Endothelial cell of umbilical vein (primary cell): ENCODE measurements around the gene IL22. TPM values are rescaled to one million over a fixed set of nuclear protein-coding genes. Genes with fewer than 3 reads are reported as not detected.

Source experiments
- BruUV-seq: library from RNA; stranded (reverse); fragments of 400-500 nt; replicated peaks from 2 replicates; lab custom pipeline; 2021; lab: Mats Ljungman, UMichigan
- CTCF ChIA-PET: fragments of 300-600, 350-600 bp; sonication (Branson Sonifier 250); formaldehyde crosslinking; loops from one replicate; lab custom pipeline; 2021; ENCODE audit warnings: antibody characterized with exemption, inconsistent platforms; lab: Charles Lee
- POLR2A ChIA-PET: fragments of 300-600, 350-600 bp; sonication (Branson Sonifier 250); formaldehyde crosslinking; loops from one replicate; lab custom pipeline; 2021; ENCODE audit warnings: antibody characterized with exemption, inconsistent platforms; lab: Charles Lee
- DNase-seq: peaks from one replicate; pipeline ENCODE4 v3.0.0-alpha.2; 2011; ENCODE audit warnings: low read depth, low spot score
- FAIRE-seq: peaks from 2 replicates; lab custom pipeline; 2011; peaks lifted over from hg19 to GRCh38; lab: Jason Lieb, UNC
- H2AFZ ChIP-seq: 2 replicates; pipeline ENCODE4 v1.6.0; 2012; ENCODE audit warnings: low read depth, low read length, control low read depth, inconsistent platforms
- H3K27ac ChIP-seq: 2 replicates; pipeline ENCODE4 v1.5.1; 2011; ENCODE audit warnings: low read depth, mild to moderate bottlenecking, control low read depth, low read length, moderate library complexity; ENCODE audit not compliant: insufficient read depth
- H3K27me3 ChIP-seq, 2 experiments: 2 replicates each; pipeline versions ENCODE4 v1.6.0 to v1.6.1; 2011; ENCODE audit warnings: low read length in 2 of 2, mixed read lengths in 1 of 2; ENCODE audit not compliant: control insufficient read depth in 2 of 2, insufficient read depth in 2 of 2
- H3K36me3 ChIP-seq, 2 experiments: 2 replicates in 1 of 2; 3 replicates in 1 of 2; pipeline ENCODE4 v1.5.1; 2011; ENCODE audit warnings: low read length in 2 of 2, mild to moderate bottlenecking in 1 of 2, moderate library complexity in 1 of 2; ENCODE audit not compliant: control insufficient read depth in 2 of 2, insufficient read depth in 2 of 2; ENCODE audit errors: extremely low read depth in 1 of 2
- H3K4me1 ChIP-seq: 3 replicates; pipeline ENCODE4 v1.5.1; 2011; ENCODE audit warnings: mild to moderate bottlenecking, low read length; ENCODE audit not compliant: control insufficient read depth, insufficient read depth; ENCODE audit errors: extremely low read depth
- H3K4me2 ChIP-seq: 2 replicates; pipeline ENCODE4 v1.6.1; 2011; ENCODE audit warnings: low read length, control low read depth, mixed read lengths; ENCODE audit not compliant: insufficient read depth
- H3K4me3 ChIP-seq, 3 experiments: fragments of 200-600 bp in 1 of 3; sonication (generic), shearing (Covaris generic) in 1 of 3; replicated peaks in 1 of 3; 2 replicates each; pipeline ENCODE4 v1.5.1; 2011 to 2016; ENCODE audit warnings: control low read depth in 3 of 3, low read length in 3 of 3, mild to moderate bottlenecking in 2 of 3, inconsistent platforms in 1 of 3, low read depth in 1 of 3, moderate library complexity in 1 of 3; ENCODE audit not compliant: insufficient read depth in 1 of 3
- H3K79me2 ChIP-seq: 2 replicates; pipeline ENCODE4 v1.6.0; 2012; ENCODE audit warnings: low read length, inconsistent platforms; ENCODE audit not compliant: control insufficient read depth, insufficient read depth
- H3K9ac ChIP-seq: replicated peaks from 2 replicates; pipeline ENCODE3; 2011; ENCODE audit warnings: low read length, control low read depth; ENCODE audit not compliant: insufficient read depth; ENCODE audit errors: extremely low read depth
- H3K9me1 ChIP-seq: replicated peaks from 3 replicates; pipeline ENCODE4 v1.6.0; 2011; ENCODE audit warnings: mild to moderate bottlenecking, low read length; ENCODE audit not compliant: control insufficient read depth, insufficient read depth; ENCODE audit errors: extremely low read depth
- H3K9me3 ChIP-seq: replicated peaks from 2 replicates; pipeline ENCODE4 v1.5.1; 2012; ENCODE audit warnings: low read length, inconsistent platforms; ENCODE audit not compliant: control insufficient read depth, insufficient read depth
- H4K20me1 ChIP-seq: replicated peaks from 2 replicates; pipeline ENCODE3; 2011; ENCODE audit warnings: mild to moderate bottlenecking, low read length; ENCODE audit not compliant: control insufficient read depth, insufficient read depth; ENCODE audit errors: extremely low read depth
- CTCF ChIP-seq, 2 donors: IDR thresholded peaks; 1 replicate in 1 of 2; 2 replicates in 1 of 2; pipeline ENCODE4 v1.5.1; 2011; ENCODE audit warnings: low read length in 2 of 2, mild to moderate bottlenecking in 2 of 2, moderate library complexity in 2 of 2, control low read depth in 1 of 2, inconsistent platforms in 1 of 2, low read depth in 1 of 2; ENCODE audit not compliant: insufficient read depth in 1 of 2; ENCODE audit errors: extremely low read depth in 1 of 2
- EZH2 ChIP-seq: IDR thresholded peaks from 2 replicates; pipeline ENCODE4 v1.6.1; 2012; ENCODE audit warnings: borderline replicate concordance, low read depth, mild to moderate bottlenecking, moderate library complexity, low read length, inconsistent platforms; ENCODE audit not compliant: severe bottlenecking
- FOS ChIP-seq: IDR thresholded peaks from 2 replicates; pipeline ENCODE4 v1.6.1; 2011; ENCODE audit warnings: mild to moderate bottlenecking, low read length, moderate library complexity, borderline replicate concordance; ENCODE audit not compliant: insufficient read depth
- GATA2 ChIP-seq: IDR thresholded peaks from 2 replicates; pipeline ENCODE4 v1.7.0; 2011; ENCODE audit warnings: low read depth, mild to moderate bottlenecking, moderate library complexity, mixed read lengths, low read length; ENCODE audit not compliant: insufficient read length, insufficient read depth
- JUN ChIP-seq: IDR thresholded peaks from 2 replicates; pipeline ENCODE4 v1.6.1; 2011; ENCODE audit warnings: borderline replicate concordance, low read depth; ENCODE audit not compliant: insufficient read length, insufficient read depth
- MAX ChIP-seq: IDR thresholded peaks from 2 replicates; pipeline ENCODE4 v1.6.1; 2011; ENCODE audit not compliant: insufficient read depth, insufficient read length
- MYC ChIP-seq: IDR thresholded peaks from one replicate; pipeline ENCODE4 v1.6.1; 2011; ENCODE audit warnings: mild to moderate bottlenecking, low read depth, low read length
- POLR2A ChIP-seq: IDR thresholded peaks from 2 replicates; pipeline ENCODE4 v1.6.1; 2012; ENCODE audit warnings: low read depth, mild to moderate bottlenecking, control low read depth, low read length
- POLR2AphosphoS5 ChIP-seq: IDR thresholded peaks from 2 replicates; pipeline ENCODE4 v1.6.1; 2012; ENCODE audit warnings: low read depth, mild to moderate bottlenecking, control low read depth, low read length, moderate library complexity; ENCODE audit not compliant: insufficient read depth
- dilution Hi-C: fragments of 300-500 bp; cut with MboI; formaldehyde crosslinking; loops from one replicate; pipeline ENCODE4 v1.15.0; 2019; ENCODE audit warnings: low sequenced_read_pairs; ENCODE audit not compliant: extremely low pct_ligation_motif_present
- intact Hi-C: fragments of 100-400 bp; cut with micrococcal nuclease; formaldehyde crosslinking; loops from one replicate; pipeline ENCODE4 v1.10.0; 2022
- polyA plus RNA-seq, 4 experiments: library from polyadenylated mRNA; depleted of rRNA in 3 of 4; stranded (reverse) in 3 of 4; unstranded in 1 of 4; fragments of >200 nt; gene quantifications; 2 replicates each; pipeline versions ENCODE4 v1.2.1 to v1.2.3, GENCODE V29; 2011 to 2012; ENCODE audit warnings: missing spikeins in 1 of 4
- total RNA-seq: library from RNA; stranded (reverse); gene quantifications from 2 replicates; pipeline ENCODE4 v1.2.3, GENCODE V29; 2021

The IL22 gene
- total and polyA plus RNA-seq, 2 donors (not counting 3 experiments of a cell fraction or from before 2014, with no cell fraction given) = not detected

- dilution Hi-C loops (no loop called here), intact Hi-C loops (no loop called here)
- Histone ChIP-seq H2AFZ (peak overlapping the region; percentile 25), H3K36me3 (no peaks in the 10 kb centered on the region), H3K27ac (no peak overlapping the region), H3K79me2 (no peaks in the 10 kb centered on the region), H3K9me1 (no peaks in the 10 kb centered on the region), H3K27me3 (peaks cover 0 to 1% of the 10 kb centered on the region in 2 experiments), H4K20me1 (no peaks in the 10 kb centered on the region), H3K4me2 (no peak overlapping the region), H3K9me3 (no peaks in the 10 kb centered on the region), H3K9ac (no peak overlapping the region), H3K4me1 (peaks cover 4% of the 10 kb centered on the region), H3K4me3 (no peak overlapping the region)
- peak; percentile 86 for FAIRE-seq
- ChIA-PET CTCF (interaction anchor here (0.9 kb wide), 1 partner anchor 77 kb away, joined by 3 read pairs; no protein-coding TSS in a partner anchor), POLR2A (no interaction called here)
- peak; percentile 71 for DNase-seq
- TF ChIP-seq FOS = peak; percentile 65
- no peak for TF ChIP-seq POLR2A
- TF ChIP-seq CTCF (IDR thresholded peaks at IDR 0.05; ENCODE audit: extremely low read depth in 1 of 2, insufficient read depth in 1 of 2, low read depth in 1 of 2, low read length in 2 of 2) = no peak
- TF ChIP-seq JUN = no peak
- no peak for TF ChIP-seq EZH2
- TF ChIP-seq GATA2 = peak; percentile 92
- TF ChIP-seq MYC = no peak
- TF ChIP-seq MAX = no peak
- no peak for TF ChIP-seq POLR2AphosphoS5
- no TSS peak for BruUV-seq
Observed at GRCh38 chr12:68240079-68240478, 13.3 kb downstream of the IL22 start.
